T-helper 17 cell (primary cell): ENCODE results near the gene MPDZ. TPM values are rescaled to one million over a fixed set of nuclear protein-coding genes. Genes with fewer than 3 reads are reported as not detected.

ENCODE experiments used
- ATAC-seq: fragments of 150-1000 bp; cut with Tn5 transposase; 2 replicates; pipeline ENCODE4 v1.10.0; 2021; ENCODE audit warnings: mild to moderate bottlenecking, moderate library complexity
- DNase-seq, 3 donors: peaks; one replicate each; pipeline versions ENCODE4 v3.0.0 to v3.0.0-alpha.2; 2020 to 2021
- H3K9me3 ChIP-seq: one replicate; pipeline ENCODE4 v1.7.0; 2013; ENCODE audit warnings: low read length, mild to moderate bottlenecking; ENCODE audit not compliant: control insufficient read depth, poor library complexity, severe bottlenecking
- H3K27ac Mint-ChIP-seq: one replicate; pipeline ENCODE4 v1.8.0; 2022; ENCODE audit warnings: mild to moderate bottlenecking, moderate library complexity, mixed read lengths
- H3K27me3 Mint-ChIP-seq: one replicate; pipeline ENCODE4 v1.8.0; 2022; ENCODE audit warnings: mixed read lengths
- H3K36me3 Mint-ChIP-seq: one replicate; pipeline ENCODE4 v1.8.0; 2022; ENCODE audit warnings: low read depth, mixed read lengths
- H3K4me1 Mint-ChIP-seq: one replicate; pipeline ENCODE4 v1.8.0; 2022; ENCODE audit warnings: mild to moderate bottlenecking, mixed read lengths
- H3K4me3 Mint-ChIP-seq: one replicate; pipeline ENCODE4 v1.8.0; 2022; ENCODE audit warnings: mild to moderate bottlenecking, moderate library complexity, mixed read lengths
- total RNA-seq, 4 donors: library from RNA in 2 of 4; stranded (reverse) in 2 of 4; gene quantifications; one replicate each; pipeline ENCODE4 v1.2.3 and lab custom pipeline; 2022 to 2026

MPDZ gene
- total RNA-seq, 2 donors from 2014 or later: 0.13 TPM; not detected in 1

DNA sequence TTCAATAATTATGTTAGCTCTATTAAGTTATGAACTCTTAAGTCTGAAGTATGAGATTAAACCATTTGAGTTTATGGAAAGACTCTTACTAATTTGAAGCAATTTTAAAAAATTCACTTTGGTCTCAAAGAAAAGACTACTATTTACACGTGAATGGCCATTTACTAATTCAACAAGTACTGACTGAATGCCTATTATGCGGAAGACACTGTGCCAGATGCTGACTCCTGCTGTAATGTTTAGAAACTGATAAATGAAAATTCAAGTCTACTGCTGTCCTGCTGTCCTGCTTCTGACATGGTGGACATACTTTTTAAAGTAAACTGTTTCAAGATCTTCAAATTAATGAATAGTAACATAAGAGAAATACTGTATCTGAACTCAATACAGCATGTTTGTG lies 116.2 kb downstream of the MPDZ start:
- ATAC-seq (no peak), DNase-seq (no peak)
- no peak overlapping the region for H3K4me3 Mint-ChIP-seq
- no peaks in the 10 kb centered on the region for H3K9me3 ChIP-seq
- no peaks in the 10 kb centered on the region for H3K4me1 Mint-ChIP-seq
- no peaks in the 10 kb centered on the region for H3K36me3 Mint-ChIP-seq
- H3K27ac Mint-ChIP-seq: no peak overlapping the region
- H3K27me3 Mint-ChIP-seq: no peaks in the 10 kb centered on the region

DNA sequence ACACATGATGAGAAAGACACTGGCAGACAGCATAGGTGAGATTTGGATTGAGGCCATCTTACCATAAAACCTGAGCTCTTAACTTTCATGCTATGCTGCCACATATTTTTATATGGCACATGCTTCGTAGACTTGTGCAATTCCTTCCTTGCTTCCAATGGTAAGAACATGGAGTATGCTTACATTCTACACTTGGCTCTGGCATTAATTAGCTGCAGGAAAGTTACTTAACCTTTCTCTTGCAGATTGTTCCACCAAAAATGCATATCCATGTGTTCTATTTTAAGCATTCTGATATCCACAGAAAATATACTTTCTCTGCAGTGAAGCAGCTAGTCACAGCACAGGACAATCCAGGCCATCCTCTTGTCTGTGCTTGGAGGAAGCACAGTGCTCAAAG lies 119.4 kb downstream of the MPDZ start:
- no peaks in the 10 kb centered on the region for H3K27me3 Mint-ChIP-seq
- no peaks in the 10 kb centered on the region for H3K9me3 ChIP-seq
- ATAC-seq (no peak), DNase-seq (no peak)
- no peak overlapping the region for H3K27ac Mint-ChIP-seq
- no peak overlapping the region for H3K4me3 Mint-ChIP-seq
- H3K36me3 Mint-ChIP-seq: no peaks in the 10 kb centered on the region
- no peaks in the 10 kb centered on the region for H3K4me1 Mint-ChIP-seq

DNA sequence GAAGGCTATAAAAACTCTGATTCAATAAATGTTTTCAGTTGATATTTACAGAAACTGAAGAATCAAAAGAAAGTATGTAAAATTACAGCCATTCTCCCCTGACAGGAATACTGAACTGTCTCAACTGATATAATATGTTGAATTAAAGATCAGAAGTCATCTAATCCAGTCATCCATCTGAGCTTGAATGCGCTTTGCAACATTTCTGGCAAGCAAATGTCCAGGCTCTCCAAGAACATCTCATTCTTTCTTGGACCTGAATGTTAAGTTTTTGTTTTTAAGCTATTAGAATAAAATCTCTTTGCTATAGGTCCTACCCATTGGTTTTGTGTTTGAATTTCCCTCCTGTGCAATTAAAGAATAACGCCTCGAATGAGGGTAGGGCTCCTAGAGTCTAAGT lies 120.5 kb downstream of the MPDZ start:
- DNase-seq (no peak), ATAC-seq (no peak)
- no peak overlapping the region for H3K4me3 Mint-ChIP-seq
- no peaks in the 10 kb centered on the region for H3K9me3 ChIP-seq
- H3K27ac Mint-ChIP-seq: no peak overlapping the region
- H3K4me1 Mint-ChIP-seq: no peaks in the 10 kb centered on the region
- H3K27me3 Mint-ChIP-seq: no peaks in the 10 kb centered on the region
- H3K36me3 Mint-ChIP-seq: no peaks in the 10 kb centered on the region

DNA sequence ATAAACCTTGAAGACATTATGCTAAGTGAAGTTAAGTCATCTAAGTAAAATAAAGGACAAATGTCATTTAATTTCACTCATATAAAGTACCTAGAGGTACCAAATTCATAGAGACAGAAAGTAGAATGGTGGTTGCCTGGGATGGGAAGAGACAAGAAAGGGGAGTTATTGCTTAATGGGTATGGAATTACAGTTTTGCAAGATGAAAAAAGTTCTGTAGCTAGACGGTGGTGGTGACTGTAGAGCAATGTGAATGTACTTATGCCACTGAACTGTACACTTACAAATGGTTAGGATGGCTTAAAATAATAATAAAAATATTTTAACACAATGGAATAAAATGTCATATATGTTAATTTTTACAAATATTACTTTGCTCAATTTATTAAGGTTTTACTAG lies 128.0 kb downstream of the MPDZ start:
- H3K9me3 ChIP-seq: no peaks in the 10 kb centered on the region
- H3K4me3 Mint-ChIP-seq: no peak overlapping the region
- H3K4me1 Mint-ChIP-seq: no peaks in the 10 kb centered on the region
- DNase-seq (no peak), ATAC-seq (no peak)
- no peak overlapping the region for H3K27ac Mint-ChIP-seq
- H3K36me3 Mint-ChIP-seq: no peaks in the 10 kb centered on the region
- H3K27me3 Mint-ChIP-seq: no peaks in the 10 kb centered on the region

DNA sequence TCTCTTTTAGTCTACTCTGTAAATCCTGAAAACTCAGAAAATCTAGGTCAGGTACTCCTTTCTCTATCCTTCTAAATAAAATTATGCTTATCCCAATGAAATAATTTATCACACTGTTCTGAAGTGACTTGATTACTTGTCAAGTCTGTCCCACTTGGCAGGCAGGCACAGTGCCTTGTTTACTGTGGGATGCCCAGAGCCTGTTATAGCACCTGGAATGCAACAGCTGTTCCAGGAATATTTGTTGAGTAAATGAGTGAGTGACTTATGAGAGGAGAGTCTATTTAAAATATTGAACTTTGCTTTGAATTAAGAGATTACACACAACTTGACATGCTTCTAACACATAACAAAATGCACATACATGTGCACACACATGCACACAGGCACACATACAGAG lies 130.0 kb downstream of the MPDZ start:
- H3K9me3 ChIP-seq: no peaks in the 10 kb centered on the region
- Mint-ChIP-seq H3K4me3 (no peak overlapping the region), H3K27me3 (no peaks in the 10 kb centered on the region), H3K4me1 (no peaks in the 10 kb centered on the region), H3K36me3 (no peaks in the 10 kb centered on the region), H3K27ac (no peak overlapping the region)
- DNase-seq (no peak), ATAC-seq (no peak)

DNA sequence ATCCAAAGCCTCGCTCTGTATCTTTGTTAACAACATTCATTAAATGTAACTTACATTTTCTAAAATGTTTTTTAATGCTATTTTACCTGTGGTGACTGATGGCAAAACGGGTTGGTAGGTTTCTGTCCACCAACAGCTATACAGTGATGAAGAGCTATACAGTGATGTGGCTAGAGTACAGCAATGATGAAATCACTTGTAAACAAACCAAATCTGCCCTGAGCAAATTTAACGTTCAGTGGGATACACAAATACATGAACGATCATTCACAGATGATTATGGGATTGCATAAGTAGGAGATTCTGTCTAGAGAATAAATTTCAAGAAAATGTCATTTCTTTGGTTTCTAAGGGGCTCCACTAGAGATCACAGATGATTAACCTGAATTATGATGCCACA lies 132.7 kb downstream of the MPDZ start:
- no peaks in the 10 kb centered on the region for H3K36me3 Mint-ChIP-seq
- ATAC-seq: no peak
- no peaks in the 10 kb centered on the region for H3K9me3 ChIP-seq
- H3K4me1 Mint-ChIP-seq: no peaks in the 10 kb centered on the region
- H3K27me3 Mint-ChIP-seq: no peaks in the 10 kb centered on the region
- no peak for DNase-seq
- H3K4me3 Mint-ChIP-seq: no peak overlapping the region
- H3K27ac Mint-ChIP-seq: no peak overlapping the region

DNA sequence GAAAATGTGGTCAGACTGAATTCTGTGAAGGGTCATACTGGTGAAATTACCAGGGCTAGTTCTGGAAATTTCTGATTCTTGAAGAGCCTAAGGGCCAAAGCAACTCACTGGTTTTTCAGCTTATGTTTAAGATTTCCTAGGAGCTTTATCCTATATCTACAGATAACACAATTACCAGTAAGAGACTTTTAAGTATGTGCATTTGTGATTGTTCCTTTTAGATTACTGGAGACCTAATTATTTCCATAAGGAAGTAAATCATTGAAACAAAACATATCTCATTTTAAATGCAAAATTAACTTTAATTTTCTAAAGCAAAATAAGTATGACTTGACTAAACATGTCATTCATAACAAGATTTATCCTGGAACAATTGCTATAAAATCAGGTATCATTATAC lies 134.2 kb downstream of the MPDZ start:
- no peak overlapping the region for H3K27ac Mint-ChIP-seq
- H3K4me3 Mint-ChIP-seq: no peak overlapping the region
- no peak for DNase-seq
- no peaks in the 10 kb centered on the region for H3K27me3 Mint-ChIP-seq
- no peaks in the 10 kb centered on the region for H3K9me3 ChIP-seq
- H3K4me1 Mint-ChIP-seq: no peaks in the 10 kb centered on the region
- H3K36me3 Mint-ChIP-seq: no peaks in the 10 kb centered on the region
- no peak for ATAC-seq

DNA sequence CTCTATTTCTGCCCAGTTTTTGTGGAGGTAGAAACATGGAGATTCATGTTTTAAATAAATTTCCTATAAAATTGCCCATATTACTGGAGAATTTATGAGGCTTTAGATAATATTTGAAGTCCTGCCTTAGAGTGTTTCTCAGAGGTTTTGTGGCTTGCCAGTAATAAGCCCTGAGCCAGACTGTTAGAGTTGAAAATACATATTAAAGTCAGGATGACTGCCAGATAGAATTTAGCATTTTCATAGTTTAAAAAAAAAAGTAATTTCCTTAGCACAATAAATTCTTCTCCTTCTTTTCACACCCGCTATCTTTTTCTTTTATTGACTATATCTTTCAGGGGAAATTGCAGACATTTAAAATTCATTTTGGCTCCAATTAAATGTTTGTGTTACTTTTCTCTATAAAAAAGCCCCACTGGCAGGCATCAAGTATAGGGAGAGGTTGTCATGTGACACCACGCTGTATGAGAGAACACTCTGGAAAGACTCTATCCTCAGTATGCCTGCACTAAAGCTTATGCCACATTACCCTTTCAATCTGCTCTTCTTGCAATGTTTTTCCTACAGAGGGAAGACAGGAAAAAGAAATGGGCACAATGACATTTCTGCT lies 135.2 kb downstream of the MPDZ start:
- H3K9me3 ChIP-seq: no peaks in the 10 kb centered on the region

DNA sequence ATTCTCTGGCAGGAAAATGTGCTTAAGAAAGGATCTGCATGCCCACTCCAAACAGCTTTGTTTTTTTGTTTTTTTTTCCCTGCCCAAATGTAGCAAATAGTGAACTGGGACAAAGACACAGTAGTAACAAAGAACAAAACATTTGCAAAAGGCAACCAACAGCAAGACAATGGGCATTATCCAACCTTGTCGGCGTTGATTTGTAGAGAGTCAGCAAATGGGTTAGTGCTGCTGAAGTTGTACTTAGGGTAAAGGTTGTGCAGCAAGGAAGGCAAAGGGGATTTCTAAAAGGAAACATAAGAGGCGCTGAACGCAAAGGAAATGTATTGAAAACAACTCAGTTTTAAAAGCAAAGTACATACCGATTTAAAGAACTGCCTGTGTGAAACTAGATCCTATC lies 136.2 kb downstream of the MPDZ start:
- H3K4me3 Mint-ChIP-seq: no peak overlapping the region
- no peak for ATAC-seq
- no peaks in the 10 kb centered on the region for H3K36me3 Mint-ChIP-seq
- H3K27ac Mint-ChIP-seq: no peak overlapping the region
- no peaks in the 10 kb centered on the region for H3K27me3 Mint-ChIP-seq
- H3K9me3 ChIP-seq: no peaks in the 10 kb centered on the region
- H3K4me1 Mint-ChIP-seq: no peaks in the 10 kb centered on the region
- no peak for DNase-seq

More for the DNA sequence above, 135.2 kb downstream of the MPDZ start:
- no peaks in the 10 kb centered on the region for H3K27me3 Mint-ChIP-seq
- H3K4me3 Mint-ChIP-seq: no peak overlapping the region
- H3K27ac Mint-ChIP-seq: no peak overlapping the region
- DNase-seq (no peak), ATAC-seq (no peak)
- no peaks in the 10 kb centered on the region for H3K4me1 Mint-ChIP-seq
- H3K36me3 Mint-ChIP-seq: no peaks in the 10 kb centered on the region

DNA sequence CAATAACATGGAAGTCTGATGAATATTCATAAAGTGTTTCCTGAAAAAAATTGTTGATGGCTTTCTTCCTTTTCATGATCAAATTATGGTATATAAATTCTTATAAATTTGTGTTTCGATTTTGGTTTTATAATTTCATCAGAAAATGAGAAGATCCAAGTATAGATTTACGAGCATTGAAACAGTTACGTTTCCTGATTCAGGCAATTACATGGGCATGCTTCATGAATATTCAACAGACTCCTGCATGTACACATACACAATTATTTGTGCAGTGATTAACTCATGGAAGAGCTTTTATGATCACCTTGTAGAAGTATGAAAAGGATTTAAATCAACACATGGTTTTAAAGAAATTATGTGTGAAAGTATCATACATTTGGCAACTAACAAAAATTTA lies 136.7 kb downstream of the MPDZ start:
- no peaks in the 10 kb centered on the region for H3K9me3 ChIP-seq
- ATAC-seq (no peak), DNase-seq (no peak)
- H3K36me3 Mint-ChIP-seq: no peaks in the 10 kb centered on the region
- H3K4me1 Mint-ChIP-seq: no peaks in the 10 kb centered on the region
- H3K27me3 Mint-ChIP-seq: no peaks in the 10 kb centered on the region
- H3K4me3 Mint-ChIP-seq: no peak overlapping the region
- H3K27ac Mint-ChIP-seq: no peak overlapping the region

DNA sequence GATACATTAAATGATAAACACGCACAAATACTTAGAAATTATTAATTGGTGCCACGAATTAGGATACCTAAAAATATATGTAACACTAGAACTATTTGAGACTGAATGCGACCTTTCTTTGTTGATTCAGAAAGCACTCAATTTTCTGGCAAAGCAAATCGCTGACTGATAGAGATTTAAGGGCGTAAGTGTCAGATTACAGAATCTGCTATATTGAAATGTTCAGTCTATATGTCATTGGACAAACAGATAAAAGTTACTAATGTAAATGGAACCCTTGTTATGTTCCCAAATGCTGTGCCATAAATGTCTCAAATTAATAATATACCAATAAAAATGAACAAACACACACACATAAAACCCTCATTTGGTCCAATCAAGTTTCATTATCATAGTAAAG lies 137.9 kb downstream of the MPDZ start:
- no peaks in the 10 kb centered on the region for H3K4me1 Mint-ChIP-seq
- H3K4me3 Mint-ChIP-seq: no peak overlapping the region
- H3K27me3 Mint-ChIP-seq: no peaks in the 10 kb centered on the region
- no peak overlapping the region for H3K27ac Mint-ChIP-seq
- no peaks in the 10 kb centered on the region for H3K36me3 Mint-ChIP-seq
- ATAC-seq (no peak), DNase-seq (no peak)
- H3K9me3 ChIP-seq: no peaks in the 10 kb centered on the region

DNA sequence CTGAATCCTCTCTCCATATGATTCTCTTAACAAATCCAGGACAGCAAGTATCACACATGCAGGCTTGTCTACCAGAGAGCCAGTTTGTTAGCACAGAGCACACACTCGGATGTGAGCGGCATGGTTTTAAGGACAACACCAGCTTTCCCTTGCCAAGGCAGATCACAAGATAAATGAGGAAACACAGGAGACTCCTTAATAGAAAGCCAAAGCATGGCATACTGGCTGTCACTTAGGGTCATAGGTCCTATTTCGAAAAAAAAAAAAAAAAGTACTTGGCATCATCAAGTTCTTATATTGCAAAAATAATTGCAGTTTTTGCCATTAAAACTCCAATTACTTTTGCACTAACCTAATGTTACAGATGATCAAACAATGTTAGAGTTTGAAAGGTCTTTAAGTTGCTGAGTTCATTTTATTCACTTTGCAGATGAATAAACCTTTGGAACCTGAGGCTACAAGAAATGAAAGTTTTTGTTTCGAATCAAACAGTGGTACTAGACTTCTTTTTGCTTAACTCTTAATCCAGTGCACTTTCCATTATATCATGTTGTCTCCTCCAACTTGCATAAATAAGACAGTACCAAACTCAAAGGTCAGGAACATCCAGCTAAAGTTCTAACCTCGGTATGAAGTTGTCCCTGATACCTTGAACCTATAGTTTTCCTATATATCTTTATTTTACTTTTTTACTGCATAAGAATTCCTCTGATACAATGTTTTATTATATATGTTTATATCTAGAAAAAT lies 138.5 kb downstream of the MPDZ start:
- ATAC-seq: no peak
- no peak overlapping the region for H3K27ac Mint-ChIP-seq
- no peak overlapping the region for H3K4me3 Mint-ChIP-seq
- H3K9me3 ChIP-seq: no peaks in the 10 kb centered on the region
- H3K36me3 Mint-ChIP-seq: no peaks in the 10 kb centered on the region
- H3K27me3 Mint-ChIP-seq: no peaks in the 10 kb centered on the region
- DNase-seq: no peak
- no peaks in the 10 kb centered on the region for H3K4me1 Mint-ChIP-seq

DNA sequence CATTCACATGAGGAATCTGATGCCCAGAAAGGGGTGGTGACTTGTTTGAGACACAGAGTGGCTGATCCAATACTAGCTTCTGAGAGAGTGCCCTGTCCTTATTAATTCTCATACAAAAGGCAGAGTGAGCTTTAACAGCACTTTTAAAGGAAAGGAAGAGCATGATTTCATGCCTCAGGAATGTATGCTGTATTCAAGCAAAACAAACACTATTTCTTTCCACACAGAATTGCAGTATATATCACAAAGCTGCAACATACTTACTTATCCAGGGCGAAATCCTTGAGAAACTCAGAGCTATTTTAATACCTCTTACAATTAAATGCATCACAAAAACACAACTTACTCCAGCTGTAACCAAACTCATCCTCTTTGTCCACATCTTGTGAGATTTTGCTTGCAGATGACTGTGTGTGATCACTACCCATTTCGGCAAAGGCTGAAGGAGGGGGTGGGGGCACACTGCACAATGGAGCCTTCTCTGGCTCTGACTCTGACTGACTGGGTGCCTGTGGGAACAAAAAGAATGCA lies 139.8 kb downstream of the MPDZ start:
- no peaks in the 10 kb centered on the region for H3K27me3 Mint-ChIP-seq

DNA sequence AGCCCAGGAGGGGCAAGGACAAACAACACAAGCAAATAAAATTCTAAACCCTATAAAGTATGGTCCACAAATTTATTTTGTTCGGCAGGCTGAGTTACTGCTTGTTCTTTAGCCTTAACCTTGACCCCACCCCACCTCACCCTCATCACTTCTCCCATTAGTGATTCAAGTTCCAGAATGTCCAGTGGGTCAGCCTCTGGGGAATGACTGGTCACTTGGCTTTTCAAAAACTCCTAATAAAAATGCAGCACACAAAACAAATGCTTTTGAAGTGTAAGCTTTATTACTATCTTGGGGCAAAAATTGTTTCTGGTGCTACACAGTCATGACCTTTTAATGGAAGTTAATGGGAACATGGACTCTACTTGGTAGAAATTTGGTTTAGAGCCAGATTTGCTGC lies 142.1 kb downstream of the MPDZ start:
- H3K27ac Mint-ChIP-seq: no peak overlapping the region
- ATAC-seq: no peak
- no peak overlapping the region for H3K4me3 Mint-ChIP-seq
- no peaks in the 10 kb centered on the region for H3K27me3 Mint-ChIP-seq
- no peaks in the 10 kb centered on the region for H3K36me3 Mint-ChIP-seq
- DNase-seq: no peak
- H3K9me3 ChIP-seq: no peaks in the 10 kb centered on the region
- H3K4me1 Mint-ChIP-seq: no peaks in the 10 kb centered on the region

More for the DNA sequence above, 139.8 kb downstream of the MPDZ start:
- Mint-ChIP-seq H3K36me3 (no peaks in the 10 kb centered on the region), H3K27ac (no peak overlapping the region), H3K4me1 (no peaks in the 10 kb centered on the region), H3K4me3 (no peak overlapping the region)
- DNase-seq: no peak
- H3K9me3 ChIP-seq: no peaks in the 10 kb centered on the region
- no peak for ATAC-seq
